Adrenal gland (tissue), 5 donors: ENCODE measurements around the gene FARP2.

Experiments
- POLR2A ChIP-seq, 2 donors: fragments of 450-650 bp; IDR thresholded peaks; one replicate each; pipeline ENCODE4 v1.6.1; 2017; ENCODE audit warnings: antibody characterized with exemption in 2 of 2, mild to moderate bottlenecking in 2 of 2, moderate library complexity in 1 of 2
- TF ChIP-seq, protein P1 (sequence below), 6 experiments: fragments of 450-650 bp in 4 of 6; fragments of 200-600 bp in 2 of 6; sonication (generic) in 1 of 6; IDR thresholded peaks; 1 replicate in 5 of 6; 2 replicates in 1 of 6; pipeline versions ENCODE4 v1.5.1 to v1.8.0; 2016 to 2021; ENCODE audit warnings: antibody characterized with exemption in 6 of 6, mild to moderate bottlenecking in 2 of 6, moderate library complexity in 1 of 6
- donor health status: DM: no; HTN: no; CAD: no.

DNA sequence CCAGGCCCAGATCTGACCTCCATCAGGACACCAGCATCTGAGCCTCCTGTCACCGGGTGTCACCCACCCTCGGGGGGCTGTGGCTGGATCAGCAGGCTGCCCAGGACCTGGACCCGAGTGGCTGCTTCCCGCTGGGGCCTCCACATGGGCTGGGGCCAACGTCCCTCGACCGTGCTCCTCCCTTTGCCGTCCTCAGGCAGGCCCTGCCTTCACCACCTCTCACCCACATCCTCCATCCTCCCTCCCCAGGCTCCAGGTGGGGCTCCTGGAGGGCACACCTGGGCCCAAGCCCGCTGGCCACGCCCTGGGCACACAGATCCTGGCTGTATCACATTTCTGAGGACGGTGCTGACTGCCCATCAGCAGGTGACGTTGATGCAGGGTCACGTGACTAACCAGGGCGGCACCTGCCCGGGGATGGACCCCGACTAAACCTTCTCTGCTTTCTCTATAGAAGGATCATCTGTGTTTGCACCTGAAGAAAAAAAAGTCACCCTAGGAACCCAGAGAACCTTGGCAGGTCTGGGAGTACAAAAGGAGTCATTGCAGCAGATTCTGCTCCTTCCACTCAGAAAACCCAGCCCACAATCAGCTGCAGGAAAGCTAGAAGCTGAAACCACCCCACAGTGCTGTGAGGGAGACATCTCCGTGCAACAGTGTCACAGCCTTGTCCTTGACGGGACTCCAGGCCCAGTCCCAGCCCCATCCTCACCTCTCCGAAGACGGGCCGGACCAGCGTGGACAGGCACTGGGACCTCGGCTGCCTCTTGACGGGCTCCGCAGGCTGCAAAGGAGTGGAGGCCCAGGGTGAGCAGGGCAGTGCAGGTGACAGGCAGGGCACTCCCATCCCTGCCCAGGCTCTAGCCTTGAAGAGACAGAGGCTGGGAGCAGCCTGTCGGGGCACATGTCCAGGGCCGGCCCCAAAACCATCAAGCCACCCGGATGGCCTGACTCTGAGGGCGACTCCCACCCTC is 141.1 kb downstream of the FARP2 start:
- TF ChIP-seq, protein P1, sequence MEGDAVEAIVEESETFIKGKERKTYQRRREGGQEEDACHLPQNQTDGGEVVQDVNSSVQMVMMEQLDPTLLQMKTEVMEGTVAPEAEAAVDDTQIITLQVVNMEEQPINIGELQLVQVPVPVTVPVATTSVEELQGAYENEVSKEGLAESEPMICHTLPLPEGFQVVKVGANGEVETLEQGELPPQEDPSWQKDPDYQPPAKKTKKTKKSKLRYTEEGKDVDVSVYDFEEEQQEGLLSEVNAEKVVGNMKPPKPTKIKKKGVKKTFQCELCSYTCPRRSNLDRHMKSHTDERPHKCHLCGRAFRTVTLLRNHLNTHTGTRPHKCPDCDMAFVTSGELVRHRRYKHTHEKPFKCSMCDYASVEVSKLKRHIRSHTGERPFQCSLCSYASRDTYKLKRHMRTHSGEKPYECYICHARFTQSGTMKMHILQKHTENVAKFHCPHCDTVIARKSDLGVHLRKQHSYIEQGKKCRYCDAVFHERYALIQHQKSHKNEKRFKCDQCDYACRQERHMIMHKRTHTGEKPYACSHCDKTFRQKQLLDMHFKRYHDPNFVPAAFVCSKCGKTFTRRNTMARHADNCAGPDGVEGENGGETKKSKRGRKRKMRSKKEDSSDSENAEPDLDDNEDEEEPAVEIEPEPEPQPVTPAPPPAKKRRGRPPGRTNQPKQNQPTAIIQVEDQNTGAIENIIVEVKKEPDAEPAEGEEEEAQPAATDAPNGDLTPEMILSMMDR (IDR thresholded peaks at IDR 0.05): no peak
- no peak for TF ChIP-seq POLR2A (IDR thresholded peaks at IDR 0.05)
